Measurements from ENCODE around the gene PALM2AKAP2.

DNA sequence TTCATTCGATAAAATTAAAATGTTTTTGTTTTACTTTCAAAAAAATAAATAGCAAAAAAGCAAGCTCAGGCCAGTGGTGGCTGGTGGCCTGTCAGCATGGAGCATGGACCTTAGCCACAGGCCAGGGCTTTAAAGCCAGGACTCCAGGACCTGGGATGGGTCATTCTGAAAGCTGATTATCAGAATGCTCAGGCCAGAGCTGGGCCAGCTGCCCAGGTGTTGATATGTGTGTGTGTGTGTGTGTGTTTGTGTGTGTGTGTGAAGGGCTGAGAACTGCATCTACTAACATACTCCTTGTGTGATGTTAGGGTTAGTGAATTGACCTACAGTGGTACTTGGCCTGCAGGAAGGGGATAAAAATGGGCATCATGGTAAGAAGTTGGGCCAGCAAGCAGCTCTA is 21.5 kb downstream of the PALM2AKAP2 start:
- TF ChIP-seq NFIC (IDR thresholded peaks at IDR 0.05) (no peak), YY1 (IDR thresholded peaks at IDR 0.05; ENCODE audit: low read depth) (no peak), FOXM1 (IDR thresholded peaks at IDR 0.05; ENCODE audit: borderline replicate concordance, low read depth) (no peak), EP300 (IDR thresholded peaks at IDR 0.05; ENCODE audit: borderline replicate concordance) (no peak), TCF12 (IDR thresholded peaks at IDR 0.05; ENCODE audit: low read depth) (no peak), RAD21 (IDR thresholded peaks at IDR 0.05; ENCODE audit: low read depth) (no peak), USF1 (IDR thresholded peaks at IDR 0.05) (no peak), CREB1 (IDR thresholded peaks at IDR 0.05; ENCODE audit: low read depth) (no peak), TAF1 (IDR thresholded peaks at IDR 0.05; ENCODE audit: low read depth) (no peak), CEBPB (IDR thresholded peaks at IDR 0.05) (no peak), EGR1 (IDR thresholded peaks at IDR 0.05) (no peak), ZBTB7A (IDR thresholded peaks at IDR 0.05; ENCODE audit: low read depth) (no peak)
- TF ChIP-seq, protein P1, sequence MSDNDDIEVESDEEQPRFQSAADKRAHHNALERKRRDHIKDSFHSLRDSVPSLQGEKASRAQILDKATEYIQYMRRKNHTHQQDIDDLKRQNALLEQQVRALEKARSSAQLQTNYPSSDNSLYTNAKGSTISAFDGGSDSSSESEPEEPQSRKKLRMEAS (IDR thresholded peaks at IDR 0.05): no peak
- TF ChIP-seq, protein P2, sequence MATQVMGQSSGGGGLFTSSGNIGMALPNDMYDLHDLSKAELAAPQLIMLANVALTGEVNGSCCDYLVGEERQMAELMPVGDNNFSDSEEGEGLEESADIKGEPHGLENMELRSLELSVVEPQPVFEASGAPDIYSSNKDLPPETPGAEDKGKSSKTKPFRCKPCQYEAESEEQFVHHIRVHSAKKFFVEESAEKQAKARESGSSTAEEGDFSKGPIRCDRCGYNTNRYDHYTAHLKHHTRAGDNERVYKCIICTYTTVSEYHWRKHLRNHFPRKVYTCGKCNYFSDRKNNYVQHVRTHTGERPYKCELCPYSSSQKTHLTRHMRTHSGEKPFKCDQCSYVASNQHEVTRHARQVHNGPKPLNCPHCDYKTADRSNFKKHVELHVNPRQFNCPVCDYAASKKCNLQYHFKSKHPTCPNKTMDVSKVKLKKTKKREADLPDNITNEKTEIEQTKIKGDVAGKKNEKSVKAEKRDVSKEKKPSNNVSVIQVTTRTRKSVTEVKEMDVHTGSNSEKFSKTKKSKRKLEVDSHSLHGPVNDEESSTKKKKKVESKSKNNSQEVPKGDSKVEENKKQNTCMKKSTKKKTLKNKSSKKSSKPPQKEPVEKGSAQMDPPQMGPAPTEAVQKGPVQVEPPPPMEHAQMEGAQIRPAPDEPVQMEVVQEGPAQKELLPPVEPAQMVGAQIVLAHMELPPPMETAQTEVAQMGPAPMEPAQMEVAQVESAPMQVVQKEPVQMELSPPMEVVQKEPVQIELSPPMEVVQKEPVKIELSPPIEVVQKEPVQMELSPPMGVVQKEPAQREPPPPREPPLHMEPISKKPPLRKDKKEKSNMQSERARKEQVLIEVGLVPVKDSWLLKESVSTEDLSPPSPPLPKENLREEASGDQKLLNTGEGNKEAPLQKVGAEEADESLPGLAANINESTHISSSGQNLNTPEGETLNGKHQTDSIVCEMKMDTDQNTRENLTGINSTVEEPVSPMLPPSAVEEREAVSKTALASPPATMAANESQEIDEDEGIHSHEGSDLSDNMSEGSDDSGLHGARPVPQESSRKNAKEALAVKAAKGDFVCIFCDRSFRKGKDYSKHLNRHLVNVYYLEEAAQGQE (IDR thresholded peaks at IDR 0.05; ENCODE audit: low read depth): no peak

All from Ishikawa (cell line).